ENCODE data around the gene OR6K3.
"Not testable (repeated sequence)": the region's sequence is repeated elsewhere in the genome, so short reads cannot be mapped to it uniquely, and the experiment has no call there.

The OR6K3 gene

GRCh38 chr1:158720620-158721019, at the start of gene OR6K3:
OR6K3 (minus strand) TSS chr1:158720720; CDS start chr1:158718115, 2,605 bp downstream.
- DNase-seq (ENCODE audit: low read depth) = no peak

- no peak for DNase-seq (ENCODE audit: low read depth)
Observed at GRCh38 chr1:158754420-158754819, 33.9 kb upstream of the OR6K3 start, which contains the start of gene OR6K6. OR6K6 (plus strand) TSS chr1:158754720; CDS start chr1:158754888, 168 bp downstream.

- no peak for DNase-seq (ENCODE audit: low read depth)
Observed at GRCh38 chr1:158752155-158752712, 31.7 kb upstream of the OR6K3 start.

- DNase-seq (ENCODE audit: low read depth) = no peak
Observed at GRCh38 chr1:158735848-158736247, 15.3 kb upstream of the OR6K3 start.

- no peak for DNase-seq (ENCODE audit: low read depth)
Observed at GRCh38 chr1:158732524-158732923, 12.0 kb upstream of the OR6K3 start.

GRCh38 chr1:158731707-158732106, 11.2 kb upstream of the OR6K3 start:
- no peak for DNase-seq (ENCODE audit: low read depth)

- DNase-seq (ENCODE audit: low read depth) = no peak
Observed at GRCh38 chr1:158730453-158730852, 9.9 kb upstream of the OR6K3 start.

GRCh38 chr1:158728510-158729225, 8.1 kb upstream of the OR6K3 start:
- no peak for DNase-seq (ENCODE audit: low read depth)

GRCh38 chr1:158724442-158724841, 3.9 kb upstream of the OR6K3 start:
- no peak for DNase-seq (ENCODE audit: low read depth)

GRCh38 chr1:158719664-158720063, 856 bp downstream of the OR6K3 start:
- no peak for DNase-seq (ENCODE audit: low read depth)

GRCh38 chr1:158717344-158717743, 3.2 kb downstream of the OR6K3 start:
- no peak for DNase-seq (ENCODE audit: low read depth)

- DNase-seq (ENCODE audit: low read depth) = no peak
Observed at GRCh38 chr1:158716335-158716734, 4.2 kb downstream of the OR6K3 start.

GRCh38 chr1:158714754-158715153, 5.8 kb downstream of the OR6K3 start:
- no peak for DNase-seq (ENCODE audit: low read depth)

GRCh38 chr1:158711098-158711497, 9.4 kb downstream of the OR6K3 start:
- DNase-seq (ENCODE audit: low read depth) = no peak

GRCh38 chr1:158706096-158706495, 14.4 kb downstream of the OR6K3 start:
- no peak for DNase-seq (ENCODE audit: low read depth)

GRCh38 chr1:158700552-158700951, 20.0 kb downstream of the OR6K3 start, which contains the start of gene OR6K2:
OR6K2 (minus strand) TSS chr1:158700652; CDS start chr1:158700652, 0 bp downstream.
- DNase-seq (ENCODE audit: low read depth) = no peak

- DNase-seq (ENCODE audit: low read depth) = no peak
Observed at GRCh38 chr1:158694596-158694995, 25.9 kb downstream of the OR6K3 start.

- DNase-seq (ENCODE audit: low read depth) = no peak
Observed at GRCh38 chr1:158692356-158692755, 28.2 kb downstream of the OR6K3 start.

GRCh38 chr1:158691907-158692306, 28.6 kb downstream of the OR6K3 start:
- no peak for DNase-seq (ENCODE audit: low read depth)

GRCh38 chr1:158691149-158691548, 29.4 kb downstream of the OR6K3 start:
- not testable (repeated sequence) for DNase-seq (ENCODE audit: low read depth)

- DNase-seq (ENCODE audit: low read depth) = no peak
Observed at GRCh38 chr1:158689875-158690274, 30.6 kb downstream of the OR6K3 start.

GRCh38 chr1:158689110-158689509, 31.4 kb downstream of the OR6K3 start:
- DNase-seq (ENCODE audit: low read depth) = no peak

GRCh38 chr1:158688343-158688742, 32.2 kb downstream of the OR6K3 start:
- not testable (repeated sequence) for DNase-seq (ENCODE audit: low read depth)

GRCh38 chr1:158687037-158687436, 33.5 kb downstream of the OR6K3 start:
- DNase-seq (ENCODE audit: low read depth) = no peak
